Tibial artery (tissue), 4 donors: Measurements from ENCODE around the gene PUS7.

Experiments
- DNase-seq, 2 donors: peaks; one replicate each; pipeline ENCODE4 v3.0.0-alpha.2; 2019
- H3K27ac ChIP-seq, 2 donors: fragments of 200-600 bp; sonication (generic) in 1 of 2; 1 replicate in 1 of 2; 2 replicates in 1 of 2; pipeline ENCODE4 v1.5.1; 2018 to 2019; ENCODE audit warnings: mild to moderate bottlenecking in 1 of 2
- H3K27me3 ChIP-seq, 2 donors: fragments of 200-600 bp; sonication (generic) in 1 of 2; one replicate each; pipeline versions ENCODE4 v1.5.1 to v1.6.0; 2016 to 2019
- H3K36me3 ChIP-seq, 3 donors: fragments of 200-600 bp; sonication (generic) in 2 of 3; one replicate each; pipeline ENCODE4 v1.5.1; 2016 to 2019; ENCODE audit warnings: mild to moderate bottlenecking in 2 of 3
- H3K4me1 ChIP-seq, 4 donors: fragments of 200-600 bp; sonication (generic) in 2 of 4; 1 replicate in 3 of 4; 2 replicates in 1 of 4; pipeline ENCODE4 v1.5.1; 2016 to 2019
- H3K4me3 ChIP-seq, 2 donors: fragments of 200-600 bp; sonication (generic) in 1 of 2; 1 replicate in 1 of 2; 2 replicates in 1 of 2; pipeline ENCODE4 v1.5.1; 2018 to 2019; ENCODE audit warnings: mild to moderate bottlenecking in 2 of 2
- H3K9me3 ChIP-seq, 3 donors: fragments of 200-600 bp; sonication (generic) in 1 of 3; one replicate each; pipeline ENCODE4 v1.5.1; 2016 to 2019
- intact Hi-C: fragments of 100-400 bp; cut with DNase I; formaldehyde crosslinking; loops from one replicate; pipeline ENCODE4 v1.15.0; 2023; ENCODE audit warnings: low total_unique reads
- TF ChIP-seq, protein P1 (sequence below), 2 experiments: fragments of 200-600 bp in 1 of 2; fragments of 450-650 bp in 1 of 2; IDR thresholded peaks; one replicate each; pipeline ENCODE4 v1.5.1; 2017 to 2019; ENCODE audit warnings: antibody characterized with exemption in 2 of 2, mild to moderate bottlenecking in 1 of 2, moderate library complexity in 1 of 2

Gene PUS7

DNA sequence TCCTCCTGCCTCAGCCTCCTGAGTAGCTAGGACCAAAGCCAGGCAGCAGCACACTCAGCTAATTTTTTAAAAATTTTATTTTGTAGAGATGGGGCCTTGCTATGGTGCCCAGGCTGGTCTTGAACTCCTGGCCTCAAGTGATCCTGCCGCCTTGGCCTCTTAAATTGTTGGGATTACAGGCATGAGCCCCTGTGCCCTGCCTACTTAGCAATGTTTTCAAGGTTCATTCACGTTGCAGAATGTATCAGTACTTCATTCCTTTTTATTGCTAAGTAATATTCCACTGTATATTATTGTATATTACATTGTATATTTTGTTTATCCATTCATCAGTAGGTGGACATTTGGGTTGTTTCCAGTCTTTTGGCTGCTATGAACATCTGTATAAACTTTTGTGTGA, 44.2 kb downstream of the PUS7 start:
- intact Hi-C loops = no loop called here
- Histone ChIP-seq H3K4me1 (no peaks in the 10 kb centered on the region), H3K36me3 (peaks cover 13 to 42% (median 27%) of the 10 kb centered on the region in 3 donors), H3K27ac (no peak overlapping the region), H3K27me3 (no peaks in the 10 kb centered on the region), H3K9me3 (no peaks in the 10 kb centered on the region), H3K4me3 (no peak overlapping the region)
- no peak for DNase-seq
- TF ChIP-seq, protein P1, sequence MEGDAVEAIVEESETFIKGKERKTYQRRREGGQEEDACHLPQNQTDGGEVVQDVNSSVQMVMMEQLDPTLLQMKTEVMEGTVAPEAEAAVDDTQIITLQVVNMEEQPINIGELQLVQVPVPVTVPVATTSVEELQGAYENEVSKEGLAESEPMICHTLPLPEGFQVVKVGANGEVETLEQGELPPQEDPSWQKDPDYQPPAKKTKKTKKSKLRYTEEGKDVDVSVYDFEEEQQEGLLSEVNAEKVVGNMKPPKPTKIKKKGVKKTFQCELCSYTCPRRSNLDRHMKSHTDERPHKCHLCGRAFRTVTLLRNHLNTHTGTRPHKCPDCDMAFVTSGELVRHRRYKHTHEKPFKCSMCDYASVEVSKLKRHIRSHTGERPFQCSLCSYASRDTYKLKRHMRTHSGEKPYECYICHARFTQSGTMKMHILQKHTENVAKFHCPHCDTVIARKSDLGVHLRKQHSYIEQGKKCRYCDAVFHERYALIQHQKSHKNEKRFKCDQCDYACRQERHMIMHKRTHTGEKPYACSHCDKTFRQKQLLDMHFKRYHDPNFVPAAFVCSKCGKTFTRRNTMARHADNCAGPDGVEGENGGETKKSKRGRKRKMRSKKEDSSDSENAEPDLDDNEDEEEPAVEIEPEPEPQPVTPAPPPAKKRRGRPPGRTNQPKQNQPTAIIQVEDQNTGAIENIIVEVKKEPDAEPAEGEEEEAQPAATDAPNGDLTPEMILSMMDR (IDR thresholded peaks at IDR 0.05) = no peak

DNA sequence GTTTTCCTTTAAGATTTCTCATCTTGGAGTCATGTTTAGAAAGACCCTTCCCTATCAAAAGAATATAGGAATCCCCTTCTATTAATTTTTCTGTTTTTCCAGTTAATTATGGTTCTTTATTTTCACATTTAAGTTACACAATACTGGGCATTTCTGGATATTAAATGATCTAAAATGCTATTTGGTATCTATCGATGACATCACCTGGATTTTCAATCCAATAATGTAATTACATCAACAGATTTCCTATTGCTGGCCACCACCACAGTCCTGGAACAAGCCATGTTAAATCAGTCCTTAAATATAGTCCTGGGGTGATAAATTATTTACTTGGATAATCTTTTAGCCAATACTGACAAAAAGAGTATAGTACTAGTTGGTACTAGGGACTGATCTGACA, 48.0 kb downstream of the PUS7 start:
- H3K4me3 ChIP-seq = no peak overlapping the region
- H3K4me1 ChIP-seq = no peaks in the 10 kb centered on the region
- intact Hi-C loops = no loop called here
- H3K36me3 ChIP-seq = peaks cover 0 to 31% (median 14%) of the 10 kb centered on the region in 3 donors
- TF ChIP-seq, protein P1 (IDR thresholded peaks at IDR 0.05) = no peak
- no peaks in the 10 kb centered on the region for H3K9me3 ChIP-seq
- no peak for DNase-seq
- no peaks in the 10 kb centered on the region for H3K27me3 ChIP-seq
- H3K27ac ChIP-seq = no peak overlapping the region

DNA sequence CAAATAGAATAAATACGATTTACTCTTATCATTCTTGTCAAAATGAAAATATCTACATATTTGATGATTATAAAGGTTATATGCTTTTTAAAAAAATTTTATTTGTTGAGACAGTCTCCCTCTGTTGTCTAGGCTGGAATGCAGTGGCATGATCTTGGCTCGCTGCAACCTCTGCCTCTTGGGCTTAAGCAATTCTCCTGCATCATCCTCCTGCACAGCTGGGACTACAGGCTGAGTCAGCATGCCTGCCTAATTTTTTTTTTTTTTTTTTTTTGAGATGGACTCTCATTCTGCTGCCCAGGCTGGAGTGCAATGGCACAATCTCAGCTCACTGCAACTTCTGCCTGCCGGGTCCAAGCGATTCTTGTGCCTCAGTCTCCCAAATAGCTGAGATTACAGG, 48.9 kb downstream of the PUS7 start:
- intact Hi-C loops = no loop called here
- Histone ChIP-seq H3K27me3 (no peaks in the 10 kb centered on the region), H3K9me3 (no peaks in the 10 kb centered on the region), H3K27ac (no peak overlapping the region), H3K36me3 (peaks cover 0 to 25% (median 12%) of the 10 kb centered on the region in 3 donors), H3K4me1 (no peaks in the 10 kb centered on the region), H3K4me3 (no peak overlapping the region)
- DNase-seq = no peak
- TF ChIP-seq, protein P1 (IDR thresholded peaks at IDR 0.05) = no peak

DNA sequence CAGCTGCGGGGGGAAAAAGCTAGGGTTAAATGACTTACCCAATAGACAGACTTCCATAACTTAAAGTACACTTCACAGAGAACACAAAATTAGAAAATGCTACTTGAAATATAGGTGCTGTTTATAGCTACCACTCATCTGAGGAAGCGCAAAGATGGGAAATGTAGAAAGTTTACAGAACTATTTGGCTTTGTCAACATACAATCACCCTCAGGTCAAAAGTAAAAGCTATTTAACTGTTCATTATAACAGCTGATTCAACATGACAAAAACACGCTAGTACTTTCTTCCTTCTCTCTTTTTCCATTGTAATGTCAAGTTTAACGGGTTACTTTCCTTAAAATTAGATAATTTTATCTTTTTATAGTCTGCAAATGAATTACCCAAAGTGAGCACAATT, 51.2 kb downstream of the PUS7 start:
- H3K36me3 ChIP-seq = peaks cover 0 to 23% (median 12%) of the 10 kb centered on the region in 3 donors
- intact Hi-C loops = no loop called here
- H3K4me1 ChIP-seq = no peaks in the 10 kb centered on the region
- H3K27me3 ChIP-seq = no peaks in the 10 kb centered on the region
- H3K4me3 ChIP-seq = no peak overlapping the region
- H3K27ac ChIP-seq = no peak overlapping the region
- no peaks in the 10 kb centered on the region for H3K9me3 ChIP-seq
- TF ChIP-seq, protein P1 (IDR thresholded peaks at IDR 0.05) = no peak
- no peak for DNase-seq

DNA sequence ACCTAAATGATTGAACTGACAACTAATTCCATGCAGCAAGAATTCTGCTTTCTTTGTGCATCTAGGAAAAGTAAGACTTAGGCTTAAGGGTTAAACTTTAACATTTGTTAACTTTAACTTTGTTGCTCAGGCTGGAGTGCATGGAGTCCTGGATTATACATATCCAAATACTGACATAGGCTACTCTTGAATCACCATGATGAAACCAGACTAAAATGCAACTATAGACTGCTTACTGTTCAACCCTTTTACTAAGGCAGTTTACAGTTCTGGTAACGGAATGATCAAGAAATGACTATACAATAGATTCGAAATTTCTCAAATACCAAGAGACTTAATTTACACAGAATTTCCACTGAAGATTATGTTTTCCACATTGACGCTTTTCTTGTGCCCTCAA, 52.0 kb downstream of the PUS7 start:
- Histone ChIP-seq H3K4me1 (no peaks in the 10 kb centered on the region), H3K4me3 (no peak overlapping the region), H3K36me3 (peaks cover 0 to 31% (median 12%) of the 10 kb centered on the region in 3 donors), H3K27me3 (no peaks in the 10 kb centered on the region), H3K27ac (no peak overlapping the region), H3K9me3 (no peaks in the 10 kb centered on the region)
- TF ChIP-seq, protein P1 (IDR thresholded peaks at IDR 0.05) = no peak
- no peak for DNase-seq
- intact Hi-C loops = no loop called here
